ENCODE data around the gene OTOG.

DNA sequence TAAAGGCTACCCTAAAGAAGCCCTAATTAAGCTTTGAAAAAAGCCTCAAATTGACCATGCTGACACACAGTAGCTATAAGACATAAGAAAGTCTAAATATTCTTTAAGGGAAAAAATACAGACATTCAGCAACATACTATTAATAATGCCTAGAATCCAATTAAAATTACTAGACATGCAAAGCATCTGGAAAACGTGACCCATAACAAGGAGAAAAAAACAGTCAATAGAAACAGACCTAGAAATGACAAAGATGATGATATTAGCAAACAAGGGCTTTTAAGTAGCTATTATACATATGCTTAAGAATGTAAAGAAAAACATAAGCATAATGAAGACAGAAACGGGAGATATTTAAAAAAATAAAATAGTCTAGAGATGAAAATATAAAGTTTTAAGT lies 108.6 kb downstream of the OTOG start:
- TF ChIP-seq, protein P1, sequence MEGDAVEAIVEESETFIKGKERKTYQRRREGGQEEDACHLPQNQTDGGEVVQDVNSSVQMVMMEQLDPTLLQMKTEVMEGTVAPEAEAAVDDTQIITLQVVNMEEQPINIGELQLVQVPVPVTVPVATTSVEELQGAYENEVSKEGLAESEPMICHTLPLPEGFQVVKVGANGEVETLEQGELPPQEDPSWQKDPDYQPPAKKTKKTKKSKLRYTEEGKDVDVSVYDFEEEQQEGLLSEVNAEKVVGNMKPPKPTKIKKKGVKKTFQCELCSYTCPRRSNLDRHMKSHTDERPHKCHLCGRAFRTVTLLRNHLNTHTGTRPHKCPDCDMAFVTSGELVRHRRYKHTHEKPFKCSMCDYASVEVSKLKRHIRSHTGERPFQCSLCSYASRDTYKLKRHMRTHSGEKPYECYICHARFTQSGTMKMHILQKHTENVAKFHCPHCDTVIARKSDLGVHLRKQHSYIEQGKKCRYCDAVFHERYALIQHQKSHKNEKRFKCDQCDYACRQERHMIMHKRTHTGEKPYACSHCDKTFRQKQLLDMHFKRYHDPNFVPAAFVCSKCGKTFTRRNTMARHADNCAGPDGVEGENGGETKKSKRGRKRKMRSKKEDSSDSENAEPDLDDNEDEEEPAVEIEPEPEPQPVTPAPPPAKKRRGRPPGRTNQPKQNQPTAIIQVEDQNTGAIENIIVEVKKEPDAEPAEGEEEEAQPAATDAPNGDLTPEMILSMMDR (tag by site-specific recombination; IDR thresholded peaks at IDR 0.05): no peak
- TF ChIP-seq, protein P2, sequence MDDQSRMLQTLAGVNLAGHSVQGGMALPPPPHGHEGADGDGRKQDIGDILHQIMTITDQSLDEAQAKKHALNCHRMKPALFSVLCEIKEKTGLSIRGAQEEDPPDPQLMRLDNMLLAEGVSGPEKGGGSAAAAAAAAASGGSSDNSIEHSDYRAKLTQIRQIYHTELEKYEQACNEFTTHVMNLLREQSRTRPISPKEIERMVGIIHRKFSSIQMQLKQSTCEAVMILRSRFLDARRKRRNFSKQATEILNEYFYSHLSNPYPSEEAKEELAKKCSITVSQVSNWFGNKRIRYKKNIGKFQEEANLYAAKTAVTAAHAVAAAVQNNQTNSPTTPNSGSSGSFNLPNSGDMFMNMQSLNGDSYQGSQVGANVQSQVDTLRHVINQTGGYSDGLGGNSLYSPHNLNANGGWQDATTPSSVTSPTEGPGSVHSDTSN (CRISPR knock-in tag; IDR thresholded peaks at IDR 0.05): no peak

Data from HEK293 (cell line).